Progenitor cell of endocrine pancreas (in vitro differentiated cells): Measurements from ENCODE around the gene ABHD11. TPM values are rescaled to one million over a fixed set of nuclear protein-coding genes. Genes with fewer than 3 reads are reported as not detected.

ENCODE experiments used
- DNase-seq: peaks from one replicate; pipeline ENCODE4 v3.0.0; 2021; ENCODE audit warnings: low spot score; ENCODE audit not compliant: unreplicated experiment
- H3K27ac Mint-ChIP-seq: 2 replicates; pipeline ENCODE4 v1.8.0; 2021; ENCODE audit warnings: mild to moderate bottlenecking, moderate library complexity, mixed read lengths
- H3K27me3 Mint-ChIP-seq: 2 replicates; pipeline ENCODE4 v1.8.0; 2021; ENCODE audit warnings: mixed read lengths
- H3K36me3 Mint-ChIP-seq: 2 replicates; pipeline ENCODE4 v1.8.0; 2022; ENCODE audit warnings: mixed read lengths; ENCODE audit not compliant: insufficient read depth
- H3K4me1 Mint-ChIP-seq: 2 replicates; pipeline ENCODE4 v1.8.0; 2021; ENCODE audit warnings: low read depth, mixed read lengths
- H3K4me3 Mint-ChIP-seq: 2 replicates; pipeline ENCODE4 v1.8.0; 2021; ENCODE audit warnings: low read depth, mild to moderate bottlenecking, moderate library complexity, mixed read lengths
- H3K9me3 Mint-ChIP-seq: 2 replicates; pipeline ENCODE4 v1.8.0; 2021; ENCODE audit warnings: low read depth, mixed read lengths
- CTCF ChIP-seq: fragments of 200-600 bp; sonication (generic); IDR thresholded peaks from one replicate; pipeline ENCODE4 v1.5.0; 2021; ENCODE audit warnings: antibody characterized with exemption, mild to moderate bottlenecking; ENCODE audit not compliant: unreplicated experiment
- total RNA-seq: library from RNA; stranded (reverse); gene quantifications from 2 replicates; pipeline ENCODE4 v1.2.1, GENCODE V29; 2021

ABHD11 gene
- total RNA-seq, 1 donor from 2014 or later: 62.9 TPM

GRCh38 chr7:73741600-73741999 is 3.0 kb upstream of the ABHD11 start:
- no peaks in the 10 kb centered on the region for H3K9me3 Mint-ChIP-seq
- peak overlapping the region; percentile 29 for H3K4me3 Mint-ChIP-seq
- no peaks in the 10 kb centered on the region for H3K27me3 Mint-ChIP-seq
- H3K27ac Mint-ChIP-seq: peak overlapping the region; percentile 100
- TF ChIP-seq CTCF: no peak
- peaks cover 2% of the 10 kb centered on the region for H3K36me3 Mint-ChIP-seq
- DNase-seq: no peak
- H3K4me1 Mint-ChIP-seq: peaks cover 44% of the 10 kb centered on the region

- peaks cover 4% of the 10 kb centered on the region for H3K36me3 Mint-ChIP-seq
- no peak for TF ChIP-seq CTCF
- DNase-seq: no peak
- H3K4me3 Mint-ChIP-seq: peak overlapping the region; percentile 54
- no peaks in the 10 kb centered on the region for H3K27me3 Mint-ChIP-seq
- H3K9me3 Mint-ChIP-seq: no peaks in the 10 kb centered on the region
- peaks cover 38% of the 10 kb centered on the region for H3K4me1 Mint-ChIP-seq
- peak overlapping the region; percentile 100 for H3K27ac Mint-ChIP-seq
Measured at GRCh38 chr7:73740771-73741170, 2.2 kb upstream of the ABHD11 start.

GRCh38 chr7:73740212-73740611 is 1.6 kb upstream of the ABHD11 start:
- Mint-ChIP-seq H3K36me3 (peaks cover 4% of the 10 kb centered on the region), H3K27ac (peak overlapping the region; percentile 100)
- no peak for TF ChIP-seq CTCF

GRCh38 chr7:73739387-73739767 is 775 bp upstream of the ABHD11 start:
- DNase-seq: no peak
- H3K36me3 Mint-ChIP-seq: peaks cover 7% of the 10 kb centered on the region
- H3K9me3 Mint-ChIP-seq: no peaks in the 10 kb centered on the region

More at GRCh38 chr7:73740212-73740611, 1.6 kb upstream of the ABHD11 start:
- peak overlapping the region; percentile 54 for H3K4me3 Mint-ChIP-seq
- no peaks in the 10 kb centered on the region for H3K9me3 Mint-ChIP-seq
- H3K4me1 Mint-ChIP-seq: peaks cover 38% of the 10 kb centered on the region
- DNase-seq: no peak
- H3K27me3 Mint-ChIP-seq: no peaks in the 10 kb centered on the region

GRCh38 chr7:73738220-73738611 is 386 bp downstream of the ABHD11 start:
- no peak for TF ChIP-seq CTCF
- H3K36me3 Mint-ChIP-seq: peaks cover 7% of the 10 kb centered on the region
- no peak for DNase-seq
- H3K9me3 Mint-ChIP-seq: no peaks in the 10 kb centered on the region
- no peaks in the 10 kb centered on the region for H3K27me3 Mint-ChIP-seq
- H3K4me1 Mint-ChIP-seq: peaks cover 27% of the 10 kb centered on the region
- H3K4me3 Mint-ChIP-seq: peak overlapping the region; percentile 91
- peak overlapping the region; percentile 97 for H3K27ac Mint-ChIP-seq

More at GRCh38 chr7:73739387-73739767, 775 bp upstream of the ABHD11 start:
- no peak for TF ChIP-seq CTCF
- Mint-ChIP-seq H3K4me3 (peak overlapping the region; percentile 91), H3K27me3 (no peaks in the 10 kb centered on the region), H3K27ac (peak overlapping the region; percentile 99), H3K4me1 (peaks cover 38% of the 10 kb centered on the region)
